ENCODE measurements around the gene LIMS2.
A peak's percentile ranks its signal among the peaks of the same experiment; 100 is the strongest.

The LIMS2 gene

GRCh38 chr2:127675331-127676261 lies at the start of gene LIMS2:
Gene LIMS2, minus strand, starts transcription at chr2:127675530. Its CDS starts 506 bp downstream, at chr2:127675024.
- no peak for DNase-seq

GRCh38 chr2:127722807-127723206 lies 47.5 kb upstream of the LIMS2 start:
- DNase-seq, result no peak

GRCh38 chr2:127721978-127722355 lies 46.6 kb upstream of the LIMS2 start:
- DNase-seq, result no peak

- no peak for DNase-seq
Measured at GRCh38 chr2:127721311-127721977, 46.1 kb upstream of the LIMS2 start.

- no peak for DNase-seq
Measured at GRCh38 chr2:127719301-127720218, 44.2 kb upstream of the LIMS2 start.

- no peak for DNase-seq
Measured at GRCh38 chr2:127718271-127718670, 42.9 kb upstream of the LIMS2 start.

- no peak for DNase-seq
Measured at GRCh38 chr2:127715778-127716449, 40.6 kb upstream of the LIMS2 start.

- DNase-seq, result no peak
Measured at GRCh38 chr2:127713562-127713961, 38.2 kb upstream of the LIMS2 start.

- DNase-seq, result no peak
Measured at GRCh38 chr2:127712999-127713398, 37.7 kb upstream of the LIMS2 start.

GRCh38 chr2:127709336-127709735 lies 34.0 kb upstream of the LIMS2 start:
- no peak for DNase-seq

GRCh38 chr2:127707890-127708648 lies 32.7 kb upstream of the LIMS2 start:
- no peak for DNase-seq

GRCh38 chr2:127706215-127706990 lies 31.1 kb upstream of the LIMS2 start:
- DNase-seq, result no peak

GRCh38 chr2:127705391-127706065 lies 30.2 kb upstream of the LIMS2 start:
- DNase-seq, result no peak

- no peak for DNase-seq
Measured at GRCh38 chr2:127704641-127705390, 29.5 kb upstream of the LIMS2 start.

- DNase-seq, result no peak
Measured at GRCh38 chr2:127703282-127703681, 28.0 kb upstream of the LIMS2 start.

- DNase-seq, result no peak
Measured at GRCh38 chr2:127702395-127703009, 27.2 kb upstream of the LIMS2 start.

GRCh38 chr2:127701651-127702394 lies 26.5 kb upstream of the LIMS2 start:
- peak; percentile 59 for DNase-seq

GRCh38 chr2:127701193-127701650 lies 25.9 kb upstream of the LIMS2 start, which contains the start of gene SFT2D3:
Gene SFT2D3, plus strand, starts transcription at chr2:127701497. Its CDS starts 32 bp downstream, at chr2:127701529.
- peak; percentile 78 for DNase-seq

Measured in NCI-H1694 (cell line).